ENCODE measurements around the gene UBE2D3. TPM values are rescaled to one million over a fixed set of nuclear protein-coding genes. Genes with fewer than 3 reads are reported as not detected.
"Not testable (repeated sequence)": the region's sequence is repeated elsewhere in the genome, so short reads cannot be mapped to it uniquely, and the experiment has no call there.

UBE2D3 gene
- total RNA-seq, 4 donors from 2014 or later, result 436 to 523 (median 488) TPM

DNA sequence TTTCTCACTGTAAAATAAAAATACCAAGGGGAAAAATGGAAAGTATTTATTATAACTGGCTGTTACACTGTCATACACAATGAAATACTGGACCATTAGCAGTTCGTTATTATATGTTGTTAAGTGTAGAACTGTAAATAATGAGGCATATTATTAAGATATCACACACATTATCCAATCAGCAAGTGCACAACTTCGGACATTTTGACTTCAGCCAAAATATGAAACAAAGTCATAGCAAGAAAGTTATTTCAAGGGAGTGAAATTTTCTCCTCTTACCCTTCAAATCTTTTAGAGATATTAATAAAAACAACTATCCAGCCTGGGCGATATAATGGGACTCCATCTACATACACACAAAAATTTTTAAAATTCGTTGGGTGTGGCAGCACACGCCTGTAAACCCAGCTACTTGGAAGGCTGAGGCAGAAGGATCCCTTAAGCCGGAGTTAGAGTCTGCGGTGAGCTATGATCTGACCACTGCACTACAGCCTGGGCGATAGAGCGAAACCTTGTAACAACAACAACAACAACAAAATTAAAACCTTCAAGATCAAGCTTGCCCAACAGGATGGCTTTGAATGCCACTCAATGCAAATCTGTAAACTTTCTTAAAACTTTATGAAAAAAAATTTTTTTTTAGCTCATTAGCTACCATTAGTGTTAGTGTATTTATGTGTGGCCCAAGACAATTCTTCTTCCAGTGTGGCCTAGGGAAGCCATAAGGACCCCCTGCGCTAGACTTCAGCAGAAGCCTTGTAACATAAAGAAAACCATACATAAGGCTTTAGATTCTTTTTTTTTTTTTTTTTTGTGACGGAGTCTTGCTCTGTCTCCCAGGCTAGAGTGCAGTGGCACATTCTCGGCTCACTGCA, 40.2 kb upstream of the UBE2D3 start:
- Histone ChIP-seq H3K4me3 (peak overlapping the region; percentile 68), H3K27me3 (no peaks in the 10 kb centered on the region), H3K4me1 (peaks cover 20% of the 10 kb centered on the region), H3K36me3 (no peaks in the 10 kb centered on the region), H3K9me3 (no peaks in the 10 kb centered on the region), H3K27ac (peak overlapping the region; percentile 92)
- WGBS, result 73% methylated on average over 12 of the region's 12 CpGs
- TF ChIP-seq POLR2AphosphoS5 (IDR thresholded peaks at IDR 0.05) (no peak), POLR2A (IDR thresholded peaks at IDR 0.05) (no peak), EP300 (IDR thresholded peaks at IDR 0.05) (no peak)
- TF ChIP-seq, protein P1, sequence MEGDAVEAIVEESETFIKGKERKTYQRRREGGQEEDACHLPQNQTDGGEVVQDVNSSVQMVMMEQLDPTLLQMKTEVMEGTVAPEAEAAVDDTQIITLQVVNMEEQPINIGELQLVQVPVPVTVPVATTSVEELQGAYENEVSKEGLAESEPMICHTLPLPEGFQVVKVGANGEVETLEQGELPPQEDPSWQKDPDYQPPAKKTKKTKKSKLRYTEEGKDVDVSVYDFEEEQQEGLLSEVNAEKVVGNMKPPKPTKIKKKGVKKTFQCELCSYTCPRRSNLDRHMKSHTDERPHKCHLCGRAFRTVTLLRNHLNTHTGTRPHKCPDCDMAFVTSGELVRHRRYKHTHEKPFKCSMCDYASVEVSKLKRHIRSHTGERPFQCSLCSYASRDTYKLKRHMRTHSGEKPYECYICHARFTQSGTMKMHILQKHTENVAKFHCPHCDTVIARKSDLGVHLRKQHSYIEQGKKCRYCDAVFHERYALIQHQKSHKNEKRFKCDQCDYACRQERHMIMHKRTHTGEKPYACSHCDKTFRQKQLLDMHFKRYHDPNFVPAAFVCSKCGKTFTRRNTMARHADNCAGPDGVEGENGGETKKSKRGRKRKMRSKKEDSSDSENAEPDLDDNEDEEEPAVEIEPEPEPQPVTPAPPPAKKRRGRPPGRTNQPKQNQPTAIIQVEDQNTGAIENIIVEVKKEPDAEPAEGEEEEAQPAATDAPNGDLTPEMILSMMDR (IDR thresholded peaks at IDR 0.05), result no peak
- no peak for DNase-seq (ENCODE audit: low spot score in 2 of 2)

DNA sequence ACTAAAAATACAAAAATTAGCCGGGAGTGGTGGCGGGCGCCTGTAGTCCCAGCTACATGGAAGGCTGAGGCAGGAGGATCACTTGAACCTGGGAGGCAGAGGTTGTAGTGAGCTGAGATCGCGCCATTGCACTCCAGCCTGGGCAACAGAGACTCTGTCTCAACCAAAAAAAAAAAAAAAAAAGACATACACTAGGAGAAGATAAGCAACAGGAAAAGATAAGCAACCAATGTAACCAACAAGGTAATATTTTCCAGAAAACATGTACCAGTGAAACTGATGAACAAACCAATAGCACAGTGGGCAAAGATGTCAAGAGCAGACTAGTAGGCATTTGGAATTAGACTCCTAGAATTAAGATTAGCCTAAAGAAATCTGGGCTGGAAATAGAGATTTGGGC, 38.0 kb upstream of the UBE2D3 start:
- not testable (repeated sequence) for H3K9me3 ChIP-seq; H3K4me3 ChIP-seq; H3K27me3 ChIP-seq; DNase-seq (ENCODE audit: low spot score in 2 of 2); H3K27ac ChIP-seq; H3K36me3 ChIP-seq
- H3K4me1 ChIP-seq, result peaks cover 17% of the 10 kb centered on the region
- 95% methylated on average over 5 of the region's 5 CpGs for WGBS

DNA sequence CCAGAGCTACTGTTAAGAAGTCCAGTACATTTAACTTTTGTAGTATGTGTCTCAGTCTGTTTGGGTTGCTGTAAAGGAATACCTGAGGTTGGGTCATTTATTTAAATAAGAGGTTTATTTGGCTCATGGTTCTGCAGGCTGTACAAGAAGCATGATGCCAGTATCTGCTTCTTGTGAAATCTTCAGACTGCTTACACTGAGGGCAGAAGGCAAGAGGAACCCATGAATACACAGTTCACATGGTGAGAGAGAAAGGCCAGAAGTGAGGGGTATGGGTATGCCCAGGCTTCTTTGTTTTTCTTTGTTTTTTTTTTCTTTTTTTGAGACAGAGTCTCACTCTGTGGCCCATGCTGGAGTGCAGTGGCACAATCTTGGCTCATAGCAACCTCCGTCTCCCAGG, 35.4 kb upstream of the UBE2D3 start:
- 100% methylated on average over 1 of the region's 1 CpG for WGBS
- no peak for TF ChIP-seq POLR2AphosphoS5 (IDR thresholded peaks at IDR 0.05)
- no peak for TF ChIP-seq POLR2A (IDR thresholded peaks at IDR 0.05)
- TF ChIP-seq, protein P1 (IDR thresholded peaks at IDR 0.05), result no peak
- no peak for TF ChIP-seq EP300 (IDR thresholded peaks at IDR 0.05)
- Histone ChIP-seq H3K27ac (no peak overlapping the region), H3K9me3 (no peaks in the 10 kb centered on the region), H3K27me3 (no peaks in the 10 kb centered on the region), H3K36me3 (no peaks in the 10 kb centered on the region), H3K4me1 (peaks cover 2% of the 10 kb centered on the region), H3K4me3 (no peak overlapping the region)
- no peak for DNase-seq (ENCODE audit: low spot score in 2 of 2)

DNA sequence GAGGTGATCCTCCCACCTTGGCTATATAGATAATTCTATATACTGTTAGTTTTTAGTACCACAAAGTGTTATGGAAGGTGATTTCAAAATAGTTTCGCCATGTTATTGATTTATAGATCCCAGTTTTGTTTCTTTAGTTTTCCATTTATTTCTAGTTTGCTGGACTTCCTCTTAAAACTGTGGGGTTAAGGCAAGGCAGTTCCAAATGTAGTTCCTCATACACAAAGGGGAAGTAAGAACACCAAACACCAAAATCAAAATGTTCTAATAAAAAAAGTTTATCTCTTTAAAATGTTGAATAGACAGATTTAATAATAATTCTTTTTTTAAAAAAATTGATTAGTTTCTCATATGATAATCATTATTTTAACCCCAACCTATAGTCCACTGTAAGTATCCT, 34.7 kb upstream of the UBE2D3 start:
- H3K4me3 ChIP-seq, result no peak overlapping the region
- no peaks in the 10 kb centered on the region for H3K9me3 ChIP-seq
- no peak overlapping the region for H3K27ac ChIP-seq
- DNase-seq (ENCODE audit: low spot score in 2 of 2), result no peak
- H3K4me1 ChIP-seq, result no peaks in the 10 kb centered on the region
- no peak for TF ChIP-seq EP300 (IDR thresholded peaks at IDR 0.05)
- no peak for TF ChIP-seq POLR2AphosphoS5 (IDR thresholded peaks at IDR 0.05)
- TF ChIP-seq POLR2A (IDR thresholded peaks at IDR 0.05), result no peak
- TF ChIP-seq, protein P1 (IDR thresholded peaks at IDR 0.05), result no peak
- H3K27me3 ChIP-seq, result no peaks in the 10 kb centered on the region
- H3K36me3 ChIP-seq, result no peaks in the 10 kb centered on the region
- WGBS, result 90% methylated on average over 1 of the region's 1 CpG

DNA sequence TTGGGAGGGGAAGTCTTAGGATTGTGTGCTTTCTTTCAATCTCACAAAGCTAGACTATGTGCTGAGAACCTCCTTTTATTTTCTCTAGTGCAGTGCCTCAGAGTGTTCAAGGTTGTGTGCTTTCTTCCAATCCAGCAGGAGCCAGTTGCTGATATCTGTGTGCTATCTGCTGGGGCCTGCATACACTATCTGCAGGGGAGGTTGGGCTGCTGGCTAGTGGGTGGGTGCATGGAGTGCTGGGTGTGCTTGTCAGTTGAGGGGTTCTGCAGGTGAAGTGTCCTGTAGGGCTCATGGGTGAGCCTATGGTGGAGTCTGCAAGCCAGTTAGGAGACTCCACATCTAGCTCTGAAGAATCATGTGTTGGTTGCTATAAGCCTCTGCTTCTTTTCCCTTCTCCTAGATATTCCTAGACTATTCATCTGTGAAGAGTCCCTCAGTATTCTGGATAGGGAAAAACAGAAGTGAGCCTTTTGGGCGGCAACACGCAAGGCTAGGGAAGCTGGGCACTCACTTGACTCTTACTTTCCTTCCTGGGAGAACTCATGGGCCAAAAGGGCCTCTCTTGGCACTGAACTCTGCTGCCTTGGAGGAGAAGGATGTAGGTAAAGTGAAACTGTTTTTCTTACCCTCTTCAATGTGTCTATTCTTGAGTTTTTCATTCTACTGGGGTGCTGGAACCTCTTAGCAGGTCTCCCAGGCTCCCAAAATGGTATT, 33.4 kb upstream of the UBE2D3 start:
- 100% methylated on average over 2 of the region's 2 CpGs for WGBS
- TF ChIP-seq POLR2A (IDR thresholded peaks at IDR 0.05) (no peak), EP300 (IDR thresholded peaks at IDR 0.05) (no peak), POLR2AphosphoS5 (IDR thresholded peaks at IDR 0.05) (no peak)
- TF ChIP-seq, protein P1 (IDR thresholded peaks at IDR 0.05), result no peak
- no peak for DNase-seq (ENCODE audit: low spot score in 2 of 2)
- Histone ChIP-seq H3K27me3 (no peaks in the 10 kb centered on the region), H3K36me3 (no peaks in the 10 kb centered on the region), H3K4me3 (no peak overlapping the region), H3K4me1 (no peaks in the 10 kb centered on the region), H3K9me3 (no peaks in the 10 kb centered on the region), H3K27ac (no peak overlapping the region)

Data from suprapubic skin (tissue), 4 donors.